A673 (cell line): ENCODE measurements around the gene TRAF6.

Experiments
- CTCF ChIP-seq: fragments of 300-800, 200-600 bp; sonication (generic); conservative IDR thresholded peaks from 2 replicates; pipeline ENCODE4 v1.5.1; 2017; ENCODE audit warnings: low read depth, mild to moderate bottlenecking, antibody characterized with exemption, low read length, moderate library complexity, mixed read lengths
- EZH2 ChIP-seq: fragments of 200-600 bp; sonication (generic); IDR thresholded peaks from 2 replicates; pipeline ENCODE4 v1.6.1; 2017; ENCODE audit warnings: borderline replicate concordance, low read depth, mild to moderate bottlenecking, mixed read lengths, antibody characterized with exemption, low read length; ENCODE audit not compliant: poor library complexity, severe bottlenecking

GRCh38 chr11:36500315-36500721 is 9.8 kb downstream of the TRAF6 start:
- TF ChIP-seq CTCF (no peak), EZH2 (no peak)
